GM12878 (cell line): ENCODE measurements around the gene FGFRL1.

Source experiments
- CTCF ChIP-seq, 3 experiments: IDR thresholded peaks in 2 of 3; conservative IDR thresholded peaks in 1 of 3; 2 replicates each; pipeline ENCODE4 v1.5.1; 2011; ENCODE audit warnings: low read depth in 3 of 3, low read length in 3 of 3, mild to moderate bottlenecking in 3 of 3, control low read depth in 2 of 3, moderate library complexity in 2 of 3, inconsistent platforms in 1 of 3, mixed read lengths in 1 of 3; ENCODE audit not compliant: control insufficient read depth in 2 of 3, insufficient read depth in 1 of 3; ENCODE audit errors: extremely low read depth in 1 of 3
- EP300 ChIP-seq, 2 experiments: fragments of 150-350 bp in 1 of 2; IDR thresholded peaks; 2 replicates each; pipeline ENCODE4 v1.6.1; 2011 to 2012; ENCODE audit warnings: low read depth in 2 of 2, low read length in 2 of 2, borderline replicate concordance in 1 of 2, improper control_type of control experiment in 1 of 2, inconsistent platforms in 1 of 2; ENCODE audit not compliant: control insufficient read depth in 1 of 2
- FOXK2 ChIP-seq: fragments of 450-650 bp; IDR thresholded peaks from 2 replicates; pipeline ENCODE4 v1.6.1; 2017; ENCODE audit warnings: mild to moderate bottlenecking, moderate library complexity
- SMC3 ChIP-seq: IDR thresholded peaks from 2 replicates; pipeline ENCODE4 v1.6.1; 2011; ENCODE audit warnings: low read length, improper control_type of control experiment, borderline replicate concordance
- SREBF2 ChIP-seq: IDR thresholded peaks from 2 replicates; pipeline ENCODE4 v1.6.1; 2012; ENCODE audit warnings: mild to moderate bottlenecking, low read length

- TF ChIP-seq SREBF2 (no peak), EP300 (IDR thresholded peaks at IDR 0.05; ENCODE audit: borderline replicate concordance in 1 of 2, control insufficient read depth in 1 of 2, low read depth in 2 of 2, low read length in 2 of 2) (no peak), CTCF (IDR thresholded peaks at IDR 0.05 in 2 of 3, conservative IDR thresholded peaks at IDR 0.05 in 1 of 3; ENCODE audit: control insufficient read depth in 2 of 3, extremely low read depth in 1 of 3, insufficient read depth in 1 of 3, low read depth in 3 of 3, low read length in 3 of 3) (no peak), SMC3 (no peak), FOXK2 (no peak)
Observed at GRCh38 chr4:1001561-1002130, 9.8 kb upstream of the FGFRL1 start.
